ENCODE measurements around the gene GPR158.

Gene GPR158

DNA sequence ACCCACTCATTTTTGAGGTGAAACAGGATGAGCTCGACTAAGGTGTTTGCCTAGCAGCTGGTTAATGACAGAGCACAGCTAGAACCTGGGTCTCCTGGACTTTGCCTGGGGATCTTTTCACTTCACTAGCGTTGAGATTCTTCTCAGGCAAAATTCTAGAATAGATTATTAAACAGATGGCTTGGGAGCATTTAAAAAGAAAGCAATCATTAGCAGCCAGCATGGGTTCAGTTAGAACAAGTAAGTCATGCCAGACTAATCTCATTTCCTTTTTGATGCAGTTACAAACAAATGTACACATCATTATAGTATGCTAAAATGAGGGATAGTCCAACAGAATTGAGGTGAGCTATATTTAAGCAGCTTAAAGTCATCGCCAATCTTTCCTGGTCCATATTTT is 467.9 kb downstream of the GPR158 start:
- TF ChIP-seq, protein P1, sequence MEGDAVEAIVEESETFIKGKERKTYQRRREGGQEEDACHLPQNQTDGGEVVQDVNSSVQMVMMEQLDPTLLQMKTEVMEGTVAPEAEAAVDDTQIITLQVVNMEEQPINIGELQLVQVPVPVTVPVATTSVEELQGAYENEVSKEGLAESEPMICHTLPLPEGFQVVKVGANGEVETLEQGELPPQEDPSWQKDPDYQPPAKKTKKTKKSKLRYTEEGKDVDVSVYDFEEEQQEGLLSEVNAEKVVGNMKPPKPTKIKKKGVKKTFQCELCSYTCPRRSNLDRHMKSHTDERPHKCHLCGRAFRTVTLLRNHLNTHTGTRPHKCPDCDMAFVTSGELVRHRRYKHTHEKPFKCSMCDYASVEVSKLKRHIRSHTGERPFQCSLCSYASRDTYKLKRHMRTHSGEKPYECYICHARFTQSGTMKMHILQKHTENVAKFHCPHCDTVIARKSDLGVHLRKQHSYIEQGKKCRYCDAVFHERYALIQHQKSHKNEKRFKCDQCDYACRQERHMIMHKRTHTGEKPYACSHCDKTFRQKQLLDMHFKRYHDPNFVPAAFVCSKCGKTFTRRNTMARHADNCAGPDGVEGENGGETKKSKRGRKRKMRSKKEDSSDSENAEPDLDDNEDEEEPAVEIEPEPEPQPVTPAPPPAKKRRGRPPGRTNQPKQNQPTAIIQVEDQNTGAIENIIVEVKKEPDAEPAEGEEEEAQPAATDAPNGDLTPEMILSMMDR (IDR thresholded peaks at IDR 0.05), result no peak
- no peak for DNase-seq
- no peaks in the 10 kb centered on the region for H3K36me3 ChIP-seq
- no peaks in the 10 kb centered on the region for H3K9me3 ChIP-seq
- intact Hi-C loops (cut with DNase I; ENCODE audit: low total_unique reads), result no loop called here
- no peak overlapping the region for H3K4me3 ChIP-seq
- no peaks in the 10 kb centered on the region for H3K27me3 ChIP-seq
- H3K4me1 ChIP-seq, result no peaks in the 10 kb centered on the region
- no peak overlapping the region for H3K27ac ChIP-seq

DNA sequence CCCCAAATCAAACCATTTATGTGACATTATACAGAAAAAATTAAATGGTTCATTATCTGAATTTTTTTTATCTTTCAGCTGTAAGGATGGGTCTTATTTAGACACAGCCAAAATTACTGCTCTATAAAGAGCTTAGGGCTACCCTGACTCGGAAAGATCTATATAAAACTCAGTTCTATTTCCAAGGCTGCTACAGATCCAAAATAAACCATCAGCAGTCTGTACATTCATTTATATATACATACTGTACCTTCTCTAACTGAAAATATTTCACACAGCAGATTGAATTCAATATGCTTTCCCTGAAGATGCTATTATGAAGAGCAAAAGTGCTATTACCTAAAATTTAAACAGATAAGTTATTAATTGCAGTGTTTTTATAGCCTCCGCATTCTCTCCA is 471.6 kb downstream of the GPR158 start:
- H3K27ac ChIP-seq, result no peak overlapping the region
- H3K4me3 ChIP-seq, result no peak overlapping the region
- no peak for DNase-seq
- H3K9me3 ChIP-seq, result no peaks in the 10 kb centered on the region
- intact Hi-C loops (cut with DNase I; ENCODE audit: low total_unique reads), result no loop called here
- H3K36me3 ChIP-seq, result no peaks in the 10 kb centered on the region
- H3K27me3 ChIP-seq, result no peaks in the 10 kb centered on the region
- no peaks in the 10 kb centered on the region for H3K4me1 ChIP-seq
- TF ChIP-seq, protein P1 (IDR thresholded peaks at IDR 0.05), result no peak

DNA sequence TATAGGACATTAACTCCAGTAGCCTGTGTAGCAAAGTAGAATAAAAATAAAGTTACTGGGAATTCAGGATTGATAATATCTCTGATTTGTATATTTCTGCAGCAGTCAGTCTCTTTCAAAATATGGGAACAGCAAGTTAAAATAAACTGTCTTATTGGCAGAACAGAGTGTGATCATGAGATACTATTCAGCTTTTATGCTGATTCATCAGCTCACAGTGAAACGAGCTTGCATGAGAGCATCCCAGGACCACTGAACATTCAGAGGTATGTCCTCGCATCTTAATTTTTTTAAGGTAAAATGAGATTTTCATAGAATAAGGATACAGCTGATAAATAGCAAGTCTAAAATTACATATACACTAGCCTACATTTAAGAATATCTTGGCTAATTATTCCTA is 476.7 kb downstream of the GPR158 start:
- intact Hi-C loops (cut with DNase I; ENCODE audit: low total_unique reads), result no loop called here
- Histone ChIP-seq H3K9me3 (no peaks in the 10 kb centered on the region), H3K4me1 (no peaks in the 10 kb centered on the region), H3K27me3 (no peaks in the 10 kb centered on the region), H3K36me3 (no peaks in the 10 kb centered on the region), H3K27ac (no peak overlapping the region), H3K4me3 (no peak overlapping the region)
- DNase-seq, result no peak
- TF ChIP-seq, protein P1 (IDR thresholded peaks at IDR 0.05), result no peak
